ENCODE data around the gene SLC2A8. TPM values are rescaled to one million over a fixed set of nuclear protein-coding genes. Genes with fewer than 3 reads are reported as not detected.
A peak's percentile ranks its signal among the peaks of the same experiment; 100 is the strongest.

Gene SLC2A8
- total RNA-seq, 1 donor from 2014 or later = 38.4 TPM

GRCh38 chr9:127402401-127403090, 5.6 kb downstream of the SLC2A8 start:
- DNase-seq (ENCODE audit: low spot score) = no peak

- no peak for DNase-seq (ENCODE audit: low spot score)
These were observed 6.7 kb downstream of the SLC2A8 start for GRCh38 chr9:127403507-127404192.

GRCh38 chr9:127404631-127405030, 7.7 kb downstream of the SLC2A8 start:
- DNase-seq (ENCODE audit: low spot score) = no peak

- DNase-seq (ENCODE audit: low spot score) = no peak
These were observed 8.6 kb downstream of the SLC2A8 start for GRCh38 chr9:127405344-127406125.

- no peak for DNase-seq (ENCODE audit: low spot score)
These were observed 10.0 kb downstream of the SLC2A8 start for GRCh38 chr9:127406799-127407491.

GRCh38 chr9:127407492-127407843, 10.5 kb downstream of the SLC2A8 start:
- no peak for DNase-seq (ENCODE audit: low spot score)

- no peak for DNase-seq (ENCODE audit: low spot score)
These were observed 14.2 kb downstream of the SLC2A8 start for GRCh38 chr9:127411122-127411521.

GRCh38 chr9:127415141-127415540, 18.2 kb downstream of the SLC2A8 start:
- no peak for DNase-seq (ENCODE audit: low spot score)

GRCh38 chr9:127415657-127416056, 18.7 kb downstream of the SLC2A8 start:
- DNase-seq (ENCODE audit: low spot score) = no peak

- DNase-seq (ENCODE audit: low spot score) = no peak
These were observed 20.4 kb downstream of the SLC2A8 start for GRCh38 chr9:127417131-127418036.

- DNase-seq (ENCODE audit: low spot score) = no peak
These were observed 21.1 kb downstream of the SLC2A8 start for GRCh38 chr9:127418037-127418471.

- no peak for DNase-seq (ENCODE audit: low spot score)
These were observed 22.4 kb downstream of the SLC2A8 start for GRCh38 chr9:127419348-127419747.

- no peak for DNase-seq (ENCODE audit: low spot score)
These were observed 24.1 kb downstream of the SLC2A8 start for GRCh38 chr9:127421057-127421456.

- no peak for DNase-seq (ENCODE audit: low spot score)
These were observed 25.3 kb downstream of the SLC2A8 start for GRCh38 chr9:127422133-127422782.

- DNase-seq (ENCODE audit: low spot score) = no peak
These were observed 25.8 kb downstream of the SLC2A8 start for GRCh38 chr9:127422787-127423186.

- no peak for DNase-seq (ENCODE audit: low spot score)
These were observed 26.5 kb downstream of the SLC2A8 start for GRCh38 chr9:127423476-127423933.

GRCh38 chr9:127423934-127424675, 27.1 kb downstream of the SLC2A8 start, which contains the start of gene ZNF79:
Gene ZNF79, plus strand, starts transcription at chr9:127424382. Its CDS starts 406 bp downstream, at chr9:127424788.
- peak; percentile 95 for DNase-seq (ENCODE audit: low spot score)

- DNase-seq (ENCODE audit: low spot score) = no peak
These were observed 27.7 kb downstream of the SLC2A8 start for GRCh38 chr9:127424676-127424999.

GRCh38 chr9:127426756-127427155, 29.8 kb downstream of the SLC2A8 start:
- DNase-seq (ENCODE audit: low spot score) = no peak

GRCh38 chr9:127428348-127428747, 31.4 kb downstream of the SLC2A8 start:
- no peak for DNase-seq (ENCODE audit: low spot score)
